SU-DHL-6 (cell line): ENCODE data around the gene CAMK1D.

Source experiments
- EZH2phosphoT487 ChIP-seq: fragments of 200-600 bp; sonication (generic), shearing (Covaris generic); conservative IDR thresholded peaks from 2 replicates; pipeline ENCODE4 v1.6.1; 2018; ENCODE audit warnings: mild to moderate bottlenecking, antibody characterized with exemption, low read length, moderate library complexity, mixed read lengths
- TF ChIP-seq, protein P1 (sequence below): fragments of 200-600 bp; sonication (generic); IDR thresholded peaks from one replicate; pipeline ENCODE4 v1.5.1; 2017; ENCODE audit warnings: antibody characterized with exemption, mild to moderate bottlenecking, low read length, moderate library complexity; ENCODE audit not compliant: insufficient read depth, poor library complexity, severe bottlenecking

GRCh38 chr10:12358863-12359564 is 9.7 kb downstream of the CAMK1D start:
- TF ChIP-seq, protein P1, sequence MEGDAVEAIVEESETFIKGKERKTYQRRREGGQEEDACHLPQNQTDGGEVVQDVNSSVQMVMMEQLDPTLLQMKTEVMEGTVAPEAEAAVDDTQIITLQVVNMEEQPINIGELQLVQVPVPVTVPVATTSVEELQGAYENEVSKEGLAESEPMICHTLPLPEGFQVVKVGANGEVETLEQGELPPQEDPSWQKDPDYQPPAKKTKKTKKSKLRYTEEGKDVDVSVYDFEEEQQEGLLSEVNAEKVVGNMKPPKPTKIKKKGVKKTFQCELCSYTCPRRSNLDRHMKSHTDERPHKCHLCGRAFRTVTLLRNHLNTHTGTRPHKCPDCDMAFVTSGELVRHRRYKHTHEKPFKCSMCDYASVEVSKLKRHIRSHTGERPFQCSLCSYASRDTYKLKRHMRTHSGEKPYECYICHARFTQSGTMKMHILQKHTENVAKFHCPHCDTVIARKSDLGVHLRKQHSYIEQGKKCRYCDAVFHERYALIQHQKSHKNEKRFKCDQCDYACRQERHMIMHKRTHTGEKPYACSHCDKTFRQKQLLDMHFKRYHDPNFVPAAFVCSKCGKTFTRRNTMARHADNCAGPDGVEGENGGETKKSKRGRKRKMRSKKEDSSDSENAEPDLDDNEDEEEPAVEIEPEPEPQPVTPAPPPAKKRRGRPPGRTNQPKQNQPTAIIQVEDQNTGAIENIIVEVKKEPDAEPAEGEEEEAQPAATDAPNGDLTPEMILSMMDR: no peak
- no peak for TF ChIP-seq EZH2phosphoT487
